ENCODE results near the gene AKT1S1. TPM values are rescaled to one million over a fixed set of nuclear protein-coding genes. Genes with fewer than 3 reads are reported as not detected.

The AKT1S1 gene
- total and polyA plus RNA-seq, 2 donors (not counting 3 experiments of a cell fraction or from before 2014, with no cell fraction given): 64.2 to 68.3 TPM

GRCh38 chr19:49859682-49860335 lies 17.3 kb downstream of the AKT1S1 start:
- H3K4me1 ChIP-seq (ENCODE audit: control insufficient read depth, extremely low read depth, insufficient read depth, low read length): peaks cover 9% of the 10 kb centered on the region
- H3K9ac ChIP-seq (replicated peaks; ENCODE audit: extremely low read depth, insufficient read depth, low read length): no peak overlapping the region
- peaks cover 11% of the 10 kb centered on the region for H3K79me2 ChIP-seq (ENCODE audit: control insufficient read depth, insufficient read depth, low read length)
- TF ChIP-seq JUN (IDR thresholded peaks at IDR 0.05; ENCODE audit: borderline replicate concordance, insufficient read depth, insufficient read length, low read depth): no peak
- no peaks in the 10 kb centered on the region for H3K9me3 ChIP-seq (replicated peaks; ENCODE audit: control insufficient read depth, insufficient read depth, low read length)
- H4K20me1 ChIP-seq (replicated peaks; ENCODE audit: control insufficient read depth, extremely low read depth, insufficient read depth, low read length): no peaks in the 10 kb centered on the region
- no peak overlapping the region for H2AFZ ChIP-seq (ENCODE audit: low read depth, low read length)
- intact Hi-C loops (cut with micrococcal nuclease) (no loop called here), dilution Hi-C loops (cut with MboI; ENCODE audit: extremely low pct_ligation_motif_present, low sequenced_read_pairs) (no loop called here)
- H3K4me2 ChIP-seq (ENCODE audit: insufficient read depth, low read length): no peak overlapping the region
- ChIA-PET POLR2A (interaction anchor here (1.3 kb wide), 1 partner anchor 10 kb away, joined by 4 read pairs; no protein-coding TSS in a partner anchor), CTCF (interaction anchor here (0.6 to 1.4 kb wide), 3 partner anchors 10 to 164 kb away, joined by 3 to 5 read pairs (median 3); no protein-coding TSS in a partner anchor)
- peak overlapping the region; percentile 58 for H3K27ac ChIP-seq (ENCODE audit: insufficient read depth, low read depth, low read length)
- DNase-seq (ENCODE audit: low read depth, low spot score) (no peak), FAIRE-seq (no peak)
- H3K27me3 ChIP-seq (ENCODE audit: control insufficient read depth in 2 of 2, insufficient read depth in 2 of 2, low read length in 2 of 2): no peaks in the 10 kb centered on the region
- H3K36me3 ChIP-seq (ENCODE audit: control insufficient read depth in 2 of 2, extremely low read depth in 1 of 2, insufficient read depth in 2 of 2, low read length in 2 of 2): peaks cover 15 to 63% of the 10 kb centered on the region in 2 experiments
- no peak overlapping the region for H3K4me3 ChIP-seq (replicated peaks in 1 of 3; ENCODE audit: insufficient read depth in 1 of 3, low read depth in 1 of 3, low read length in 3 of 3)
- H3K9me1 ChIP-seq (replicated peaks; ENCODE audit: control insufficient read depth, extremely low read depth, insufficient read depth, low read length): no peaks in the 10 kb centered on the region
- BruUV-seq (replicated peaks): TSS peak; percentile 29

- Histone ChIP-seq H3K27ac (ENCODE audit: insufficient read depth, low read depth, low read length) (no peak overlapping the region), H3K9me1 (replicated peaks; ENCODE audit: control insufficient read depth, extremely low read depth, insufficient read depth, low read length) (no peaks in the 10 kb centered on the region), H3K4me2 (ENCODE audit: insufficient read depth, low read length) (no peak overlapping the region), H3K36me3 (ENCODE audit: control insufficient read depth in 2 of 2, extremely low read depth in 1 of 2, insufficient read depth in 2 of 2, low read length in 2 of 2) (peaks cover 2 to 55% of the 10 kb centered on the region in 2 experiments), H2AFZ (ENCODE audit: low read depth, low read length) (no peak overlapping the region), H3K4me1 (ENCODE audit: control insufficient read depth, extremely low read depth, insufficient read depth, low read length) (peaks cover 12% of the 10 kb centered on the region), H4K20me1 (replicated peaks; ENCODE audit: control insufficient read depth, extremely low read depth, insufficient read depth, low read length) (no peaks in the 10 kb centered on the region), H3K4me3 (replicated peaks in 1 of 3; ENCODE audit: insufficient read depth in 1 of 3, low read depth in 1 of 3, low read length in 3 of 3) (no peak overlapping the region), H3K9ac (replicated peaks; ENCODE audit: extremely low read depth, insufficient read depth, low read length) (no peak overlapping the region), H3K79me2 (ENCODE audit: control insufficient read depth, insufficient read depth, low read length) (peaks cover 10% of the 10 kb centered on the region), H3K27me3 (ENCODE audit: control insufficient read depth in 2 of 2, insufficient read depth in 2 of 2, low read length in 2 of 2) (no peaks in the 10 kb centered on the region), H3K9me3 (replicated peaks; ENCODE audit: control insufficient read depth, insufficient read depth, low read length) (no peaks in the 10 kb centered on the region)
- CTCF ChIA-PET: interaction anchor here (1.4 kb wide), 1 partner anchor 11 kb away, joined by 5 read pairs; no protein-coding TSS in a partner anchor
- intact Hi-C loops (cut with micrococcal nuclease) (no loop called here), dilution Hi-C loops (cut with MboI; ENCODE audit: extremely low pct_ligation_motif_present, low sequenced_read_pairs) (no loop called here)
- no peak for DNase-seq (ENCODE audit: low read depth, low spot score)
- TF ChIP-seq POLR2AphosphoS5 (IDR thresholded peaks at IDR 0.05; ENCODE audit: insufficient read depth, low read depth, low read length) (peak; percentile 37), JUN (IDR thresholded peaks at IDR 0.05; ENCODE audit: borderline replicate concordance, insufficient read depth, insufficient read length, low read depth) (no peak), POLR2A (IDR thresholded peaks at IDR 0.05; ENCODE audit: low read depth, low read length) (peak; percentile 17)
- FAIRE-seq: no peak
- BruUV-seq (replicated peaks): no TSS peak
- POLR2A ChIA-PET: interaction anchor here (0.6 to 1.6 kb wide), 3 partner anchors 11 to 50 kb away, joined by 3 to 4 read pairs (median 4); no protein-coding TSS in a partner anchor
Measured at GRCh38 chr19:49858088-49858985, 18.8 kb downstream of the AKT1S1 start.

Data from endothelial cell of umbilical vein (primary cell).